Measurements from ENCODE around the gene ARL5B.

The ARL5B gene

GRCh38 chr10:18703521-18703920 is 44.3 kb downstream of the ARL5B start:
- no peak for DNase-seq (ENCODE audit: low spot score)

DNA sequence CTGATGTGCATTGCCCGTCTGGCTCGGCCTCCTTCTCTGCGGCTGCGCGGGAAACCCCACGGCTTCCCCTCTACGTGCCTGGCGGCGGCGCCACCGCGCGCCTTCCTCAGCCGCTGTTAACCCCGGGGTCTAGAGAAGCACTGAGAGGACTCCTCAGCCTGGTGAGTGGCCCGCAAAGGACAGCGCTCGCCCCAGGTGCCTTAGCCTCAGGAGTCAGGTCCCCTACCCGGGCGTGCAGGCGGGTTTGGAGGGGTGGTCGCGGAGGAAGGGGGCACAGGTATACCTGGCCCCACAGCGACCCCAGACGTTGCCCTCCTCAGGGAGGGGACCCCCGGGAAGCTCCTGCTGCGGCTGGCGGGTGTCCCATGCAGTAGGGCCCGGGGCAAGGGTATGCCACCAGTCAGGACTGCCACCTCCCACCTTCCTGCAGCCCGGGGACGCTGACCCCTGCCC is 51.0 kb downstream of the ARL5B start:
- peak; percentile 11 for DNase-seq (ENCODE audit: low spot score)

DNA sequence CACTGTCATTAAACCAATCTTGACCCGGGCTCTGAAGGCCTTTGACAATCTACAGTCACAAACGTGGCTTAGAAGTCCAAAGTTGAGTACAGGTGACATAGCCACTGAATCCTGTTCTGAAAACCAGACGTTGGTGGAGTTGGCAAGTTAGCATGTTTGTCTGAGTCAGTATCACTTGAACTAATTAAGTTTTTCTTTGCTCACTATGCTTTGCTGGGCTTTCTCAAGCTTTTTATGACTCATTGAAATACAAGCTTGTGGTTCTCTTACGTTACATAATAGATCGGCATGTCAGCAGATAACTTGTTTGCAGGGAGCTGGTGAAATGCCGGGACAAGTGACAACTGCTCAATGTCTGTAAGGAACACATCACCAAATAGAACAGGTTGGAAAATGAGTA is 53.8 kb downstream of the ARL5B start:
- DNase-seq (ENCODE audit: low spot score): no peak

DNA sequence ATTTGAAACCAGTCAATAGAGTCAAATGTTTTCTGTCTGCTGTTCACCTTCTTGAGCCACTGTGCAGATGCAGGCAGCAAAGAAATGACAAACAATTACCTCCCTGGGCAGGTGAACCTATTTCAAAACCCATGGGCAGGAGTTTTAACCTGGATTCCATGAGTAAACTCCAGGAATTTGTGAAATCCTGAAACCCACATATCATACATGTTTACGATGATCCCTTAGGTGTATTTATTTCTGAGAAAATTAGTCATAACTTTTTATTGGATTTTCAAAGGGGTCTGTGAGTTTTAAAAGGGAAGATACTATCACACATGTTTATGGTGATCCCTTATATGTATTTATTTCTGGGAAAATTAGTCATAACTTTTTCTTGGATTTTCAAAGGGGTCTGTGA is 59.8 kb downstream of the ARL5B start:
- no peak for DNase-seq (ENCODE audit: low spot score)

DNA sequence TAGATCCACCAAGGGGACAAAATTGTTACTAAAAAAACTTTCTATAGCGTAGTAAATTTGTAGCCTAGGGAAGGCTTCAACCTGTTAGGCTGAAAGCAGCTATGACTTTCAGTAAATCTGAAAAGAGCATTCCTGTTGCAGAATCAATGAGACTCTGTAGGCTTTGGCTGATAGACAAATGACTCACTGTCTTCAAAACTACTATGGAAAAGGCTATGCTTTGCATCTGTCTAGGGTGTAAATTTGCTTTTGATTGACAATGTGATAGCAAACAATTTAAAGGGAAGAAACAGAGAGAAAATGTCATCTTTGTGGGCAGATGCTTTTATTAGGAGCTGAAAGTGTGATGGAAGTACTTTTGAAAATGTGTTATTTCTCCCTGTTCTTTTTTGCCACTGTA is 60.6 kb downstream of the ARL5B start:
- DNase-seq (ENCODE audit: low spot score): no peak

- no peak for DNase-seq (ENCODE audit: low spot score)
These were observed 61.8 kb downstream of the ARL5B start for GRCh38 chr10:18721067-18721466.

- DNase-seq (ENCODE audit: low spot score): no peak
These were observed 64.6 kb downstream of the ARL5B start for GRCh38 chr10:18723801-18724200.

All from iPS-NIHi11 (cell line).